Thyroid gland (tissue), 4 donors: ENCODE measurements around the gene PPP1R15B.

ENCODE experiments used
- POLR2A ChIP-seq, 2 donors: fragments of 450-650 bp; IDR thresholded peaks; one replicate each; pipeline ENCODE4 v1.6.1; 2017; ENCODE audit warnings: antibody characterized with exemption in 2 of 2, mild to moderate bottlenecking in 2 of 2, moderate library complexity in 1 of 2
- TF ChIP-seq, protein P1 (sequence below), 6 experiments: fragments of 200-600 bp in 3 of 6; fragments of 450-650 bp in 3 of 6; sonication (generic) in 3 of 6; IDR thresholded peaks; one replicate each; pipeline ENCODE4 v1.5.1; 2016 to 2019; ENCODE audit warnings: antibody characterized with exemption in 6 of 6, mild to moderate bottlenecking in 2 of 6, inconsistent platforms in 1 of 6, moderate library complexity in 1 of 6

DNA sequence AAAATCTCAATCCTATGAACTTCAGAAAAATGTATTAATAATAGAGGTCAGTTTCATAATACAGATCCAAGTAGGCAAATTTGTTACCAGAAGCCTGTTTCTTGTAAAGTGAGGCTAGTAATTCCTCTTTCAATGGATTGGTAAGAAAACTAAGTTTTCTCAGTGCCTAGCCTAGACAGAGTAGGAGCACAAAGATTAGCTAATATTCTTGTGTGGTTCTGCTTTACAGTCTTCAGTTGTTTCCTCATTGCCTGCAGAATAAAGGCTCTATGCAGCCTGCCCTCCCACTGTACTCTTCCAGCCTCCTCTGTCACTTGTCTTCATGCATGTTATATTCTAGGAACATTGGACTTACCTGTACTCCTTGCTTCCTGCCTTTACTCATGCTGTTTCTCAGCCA lies 2.4 kb upstream of the PPP1R15B start:
- no peak for TF ChIP-seq POLR2A (IDR thresholded peaks at IDR 0.05)
- TF ChIP-seq, protein P1, sequence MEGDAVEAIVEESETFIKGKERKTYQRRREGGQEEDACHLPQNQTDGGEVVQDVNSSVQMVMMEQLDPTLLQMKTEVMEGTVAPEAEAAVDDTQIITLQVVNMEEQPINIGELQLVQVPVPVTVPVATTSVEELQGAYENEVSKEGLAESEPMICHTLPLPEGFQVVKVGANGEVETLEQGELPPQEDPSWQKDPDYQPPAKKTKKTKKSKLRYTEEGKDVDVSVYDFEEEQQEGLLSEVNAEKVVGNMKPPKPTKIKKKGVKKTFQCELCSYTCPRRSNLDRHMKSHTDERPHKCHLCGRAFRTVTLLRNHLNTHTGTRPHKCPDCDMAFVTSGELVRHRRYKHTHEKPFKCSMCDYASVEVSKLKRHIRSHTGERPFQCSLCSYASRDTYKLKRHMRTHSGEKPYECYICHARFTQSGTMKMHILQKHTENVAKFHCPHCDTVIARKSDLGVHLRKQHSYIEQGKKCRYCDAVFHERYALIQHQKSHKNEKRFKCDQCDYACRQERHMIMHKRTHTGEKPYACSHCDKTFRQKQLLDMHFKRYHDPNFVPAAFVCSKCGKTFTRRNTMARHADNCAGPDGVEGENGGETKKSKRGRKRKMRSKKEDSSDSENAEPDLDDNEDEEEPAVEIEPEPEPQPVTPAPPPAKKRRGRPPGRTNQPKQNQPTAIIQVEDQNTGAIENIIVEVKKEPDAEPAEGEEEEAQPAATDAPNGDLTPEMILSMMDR (IDR thresholded peaks at IDR 0.05) = no peak
